T-helper 1 cell treated with Interleukin-12 subunit alpha and Interleukin-12 subunit beta and Interleukin-4 antibody, amounts not matched to agents 30 μg/mL and 1 μg/mL, for 36 hours (primary cell): ENCODE data around the gene KREMEN1.
"Not testable (repeated sequence)": the region's sequence is repeated elsewhere in the genome, so short reads cannot be mapped to it uniquely, and the experiment has no call there.

Experiments
- H3K27ac Mint-ChIP-seq: one replicate; pipeline ENCODE4 v1.8.0; 2021; ENCODE audit warnings: mild to moderate bottlenecking, mixed read lengths
- H3K27me3 Mint-ChIP-seq: one replicate; pipeline ENCODE4 v1.8.0; 2021; ENCODE audit warnings: low read depth, mixed read lengths
- H3K36me3 Mint-ChIP-seq: one replicate; pipeline ENCODE4 v1.8.0; 2021; ENCODE audit warnings: low read depth, mixed read lengths
- H3K4me1 Mint-ChIP-seq: one replicate; pipeline ENCODE4 v1.8.0; 2021; ENCODE audit warnings: low read depth, mixed read lengths
- H3K4me3 Mint-ChIP-seq: one replicate; pipeline ENCODE4 v1.8.0; 2021; ENCODE audit warnings: mild to moderate bottlenecking, moderate library complexity, mixed read lengths
- H3K9me3 Mint-ChIP-seq: one replicate; pipeline ENCODE4 v1.8.0; 2021; ENCODE audit warnings: mixed read lengths

The KREMEN1 gene

DNA sequence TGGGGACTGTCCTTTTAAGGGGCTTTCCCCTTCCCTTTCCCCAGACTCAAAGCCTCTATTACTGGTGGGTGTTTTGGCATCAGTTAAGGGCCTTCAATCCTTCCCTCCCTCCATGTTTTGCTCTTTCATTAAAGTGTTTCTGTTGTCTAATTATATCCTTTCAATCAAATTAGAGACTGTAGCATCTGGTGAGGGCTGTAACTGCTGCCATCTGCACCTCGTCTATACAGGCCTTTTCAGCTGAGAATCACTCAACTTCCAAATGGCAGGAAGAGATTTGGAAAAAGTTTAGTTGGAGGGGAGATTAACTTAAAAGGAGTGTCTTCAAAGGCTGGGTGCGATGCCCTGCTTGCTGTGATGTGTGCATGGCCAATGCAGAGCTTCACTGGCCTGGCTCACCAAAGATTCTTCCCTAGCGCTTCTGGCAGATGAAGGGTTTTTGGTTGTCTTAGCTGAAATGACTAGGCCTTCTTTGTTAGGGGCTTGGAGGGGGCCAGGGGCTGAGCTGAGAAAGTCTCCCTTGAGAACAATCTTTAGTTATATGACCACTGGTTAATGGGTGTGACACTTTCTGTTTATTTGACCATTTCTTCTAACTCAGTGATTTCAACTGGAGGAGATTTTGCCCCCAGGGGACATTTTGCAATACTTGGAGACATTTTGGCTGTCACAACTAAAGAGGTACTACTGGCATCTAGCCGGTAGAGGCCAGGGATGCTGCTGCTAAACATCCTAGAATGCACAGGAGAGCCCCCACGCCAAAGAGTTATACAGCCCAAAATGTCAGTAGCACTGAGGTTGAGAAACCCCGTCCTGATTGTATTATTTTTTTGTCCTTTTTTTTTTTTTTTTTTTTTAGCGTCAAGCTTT is 7.5 kb downstream of the KREMEN1 start:
- H3K4me3 Mint-ChIP-seq, result no peak overlapping the region
- no peaks in the 10 kb centered on the region for H3K36me3 Mint-ChIP-seq
- no peaks in the 10 kb centered on the region for H3K9me3 Mint-ChIP-seq
- H3K4me1 Mint-ChIP-seq, result no peaks in the 10 kb centered on the region
- H3K27ac Mint-ChIP-seq, result no peak overlapping the region
- H3K27me3 Mint-ChIP-seq, result peaks cover 58% of the 10 kb centered on the region

DNA sequence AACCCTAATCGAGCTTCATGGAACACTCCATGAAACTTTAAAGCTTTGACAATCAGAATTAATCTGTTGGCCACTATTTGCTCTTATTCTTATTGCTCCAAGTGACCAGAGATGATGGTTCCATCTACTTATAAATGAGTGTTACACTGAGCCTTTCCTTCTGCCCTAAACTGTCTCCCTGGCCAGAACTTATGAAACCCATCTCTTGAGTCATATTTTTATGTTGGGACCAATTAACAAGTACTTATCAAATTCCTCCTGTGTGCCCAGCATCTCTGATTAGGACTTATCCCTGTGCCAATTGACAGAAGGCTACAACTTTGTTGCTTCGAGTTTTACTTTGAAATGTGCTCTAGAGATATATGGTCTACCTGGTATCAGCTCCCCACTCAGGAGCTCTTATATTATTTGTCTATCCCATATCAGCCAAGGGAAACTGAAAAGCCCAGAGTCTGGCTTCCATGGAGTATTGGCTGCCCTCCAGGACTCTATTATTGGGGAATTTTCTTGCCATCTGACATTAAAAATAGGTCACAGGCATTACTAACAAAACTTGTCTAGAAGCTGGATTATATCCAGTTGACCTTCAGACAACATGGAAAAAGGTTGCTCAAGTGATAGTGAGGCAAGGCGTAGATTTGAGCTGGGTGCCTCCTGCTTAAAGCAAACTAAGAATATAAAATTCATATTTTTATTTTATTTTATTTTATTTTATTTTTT is 8.8 kb downstream of the KREMEN1 start:
- Mint-ChIP-seq H3K4me1 (no peaks in the 10 kb centered on the region), H3K36me3 (no peaks in the 10 kb centered on the region), H3K27me3 (peaks cover 45% of the 10 kb centered on the region), H3K4me3 (no peak overlapping the region), H3K9me3 (no peaks in the 10 kb centered on the region), H3K27ac (no peak overlapping the region)

- Mint-ChIP-seq H3K4me3 (no peak overlapping the region), H3K27me3 (peaks cover 37% of the 10 kb centered on the region), H3K4me1 (no peaks in the 10 kb centered on the region), H3K36me3 (no peaks in the 10 kb centered on the region), H3K27ac (no peak overlapping the region), H3K9me3 (no peaks in the 10 kb centered on the region)
Observed at GRCh38 chr22:29082826-29083545, 10.2 kb downstream of the KREMEN1 start.

- not testable (repeated sequence) for H3K4me1 Mint-ChIP-seq, H3K9me3 Mint-ChIP-seq, H3K27ac Mint-ChIP-seq, H3K4me3 Mint-ChIP-seq, H3K36me3 Mint-ChIP-seq
- H3K27me3 Mint-ChIP-seq, result peaks cover 32% of the 10 kb centered on the region
Observed at GRCh38 chr22:29083576-29083932, 10.7 kb downstream of the KREMEN1 start.

- H3K27ac Mint-ChIP-seq, result no peak overlapping the region
- H3K4me1 Mint-ChIP-seq, result no peaks in the 10 kb centered on the region
- H3K27me3 Mint-ChIP-seq, result peaks cover 31% of the 10 kb centered on the region
- H3K4me3 Mint-ChIP-seq, result no peak overlapping the region
- H3K9me3 Mint-ChIP-seq, result no peaks in the 10 kb centered on the region
- no peaks in the 10 kb centered on the region for H3K36me3 Mint-ChIP-seq
Observed at GRCh38 chr22:29083933-29084591, 11.2 kb downstream of the KREMEN1 start.

DNA sequence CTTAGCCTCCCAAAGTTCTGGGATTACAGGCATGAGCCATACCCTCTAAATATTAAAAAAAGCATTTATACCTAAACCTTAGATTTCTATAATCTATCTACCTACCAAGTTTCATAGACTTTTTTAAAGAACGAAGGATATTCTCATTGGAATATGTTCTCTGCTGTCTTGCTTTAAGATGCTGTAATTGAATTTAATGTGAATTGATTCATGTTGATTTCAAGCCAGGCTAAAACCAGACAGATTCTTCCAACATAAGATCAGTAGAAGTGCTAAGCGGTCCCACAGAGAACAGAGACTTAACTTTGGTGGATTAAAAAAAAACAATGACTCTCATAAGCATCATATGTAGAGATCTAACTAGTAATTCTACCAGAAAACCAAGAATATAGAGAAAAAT is 14.2 kb downstream of the KREMEN1 start:
- H3K4me3 Mint-ChIP-seq, result no peak overlapping the region
- peaks cover 24% of the 10 kb centered on the region for H3K27me3 Mint-ChIP-seq
- H3K27ac Mint-ChIP-seq, result no peak overlapping the region
- H3K9me3 Mint-ChIP-seq, result no peaks in the 10 kb centered on the region
- peaks cover 1% of the 10 kb centered on the region for H3K4me1 Mint-ChIP-seq
- H3K36me3 Mint-ChIP-seq, result no peaks in the 10 kb centered on the region

DNA sequence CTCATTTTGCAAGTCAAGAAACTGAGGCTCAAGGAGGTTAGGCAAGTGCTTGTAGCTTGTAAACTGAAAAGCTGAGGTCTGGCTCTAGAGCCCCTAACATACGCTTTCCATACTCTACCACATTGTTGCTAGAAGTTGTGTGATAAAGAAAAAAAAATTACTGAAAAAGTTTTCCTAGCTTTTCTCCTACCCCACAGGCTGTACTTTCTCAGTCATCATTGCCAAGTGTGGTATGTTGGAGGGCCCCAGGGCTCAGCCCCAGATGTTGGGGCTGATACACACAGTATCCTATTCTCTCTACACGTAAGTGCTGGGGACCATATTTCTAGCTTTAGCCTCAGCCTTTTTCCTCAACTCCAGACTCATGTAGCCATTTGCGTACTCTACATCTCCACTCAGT is 16.0 kb downstream of the KREMEN1 start:
- no peak overlapping the region for H3K4me3 Mint-ChIP-seq
- peaks cover 1% of the 10 kb centered on the region for H3K4me1 Mint-ChIP-seq
- H3K27me3 Mint-ChIP-seq, result peaks cover 25% of the 10 kb centered on the region
- no peaks in the 10 kb centered on the region for H3K9me3 Mint-ChIP-seq
- no peak overlapping the region for H3K27ac Mint-ChIP-seq
- no peaks in the 10 kb centered on the region for H3K36me3 Mint-ChIP-seq

- H3K36me3 Mint-ChIP-seq, result no peaks in the 10 kb centered on the region
- H3K4me3 Mint-ChIP-seq, result no peak overlapping the region
- no peaks in the 10 kb centered on the region for H3K9me3 Mint-ChIP-seq
- no peak overlapping the region for H3K27ac Mint-ChIP-seq
- peaks cover 1% of the 10 kb centered on the region for H3K4me1 Mint-ChIP-seq
- H3K27me3 Mint-ChIP-seq, result peaks cover 25% of the 10 kb centered on the region
Observed at GRCh38 chr22:29089507-29089906, 16.7 kb downstream of the KREMEN1 start.

- Mint-ChIP-seq H3K9me3 (no peaks in the 10 kb centered on the region), H3K4me3 (no peak overlapping the region), H3K4me1 (peaks cover 1% of the 10 kb centered on the region), H3K36me3 (no peaks in the 10 kb centered on the region), H3K27me3 (peaks cover 25% of the 10 kb centered on the region), H3K27ac (no peak overlapping the region)
Observed at GRCh38 chr22:29090039-29090438, 17.2 kb downstream of the KREMEN1 start.

GRCh38 chr22:29092243-29092642 is 19.4 kb downstream of the KREMEN1 start:
- no peaks in the 10 kb centered on the region for H3K36me3 Mint-ChIP-seq
- peaks cover 1% of the 10 kb centered on the region for H3K4me1 Mint-ChIP-seq
- H3K9me3 Mint-ChIP-seq, result no peaks in the 10 kb centered on the region
- peaks cover 22% of the 10 kb centered on the region for H3K27me3 Mint-ChIP-seq
- no peak overlapping the region for H3K4me3 Mint-ChIP-seq
- no peak overlapping the region for H3K27ac Mint-ChIP-seq

GRCh38 chr22:29093030-29093429 is 20.2 kb downstream of the KREMEN1 start:
- no peaks in the 10 kb centered on the region for H3K9me3 Mint-ChIP-seq
- no peaks in the 10 kb centered on the region for H3K36me3 Mint-ChIP-seq
- H3K4me3 Mint-ChIP-seq, result no peak overlapping the region
- peaks cover 22% of the 10 kb centered on the region for H3K27me3 Mint-ChIP-seq
- peaks cover 1% of the 10 kb centered on the region for H3K4me1 Mint-ChIP-seq
- H3K27ac Mint-ChIP-seq, result no peak overlapping the region

- H3K4me1 Mint-ChIP-seq, result peaks cover 1% of the 10 kb centered on the region
- H3K27ac Mint-ChIP-seq, result no peak overlapping the region
- no peaks in the 10 kb centered on the region for H3K36me3 Mint-ChIP-seq
- no peaks in the 10 kb centered on the region for H3K9me3 Mint-ChIP-seq
- H3K4me3 Mint-ChIP-seq, result no peak overlapping the region
- H3K27me3 Mint-ChIP-seq, result peaks cover 21% of the 10 kb centered on the region
Observed at GRCh38 chr22:29093501-29094300, 20.9 kb downstream of the KREMEN1 start.

DNA sequence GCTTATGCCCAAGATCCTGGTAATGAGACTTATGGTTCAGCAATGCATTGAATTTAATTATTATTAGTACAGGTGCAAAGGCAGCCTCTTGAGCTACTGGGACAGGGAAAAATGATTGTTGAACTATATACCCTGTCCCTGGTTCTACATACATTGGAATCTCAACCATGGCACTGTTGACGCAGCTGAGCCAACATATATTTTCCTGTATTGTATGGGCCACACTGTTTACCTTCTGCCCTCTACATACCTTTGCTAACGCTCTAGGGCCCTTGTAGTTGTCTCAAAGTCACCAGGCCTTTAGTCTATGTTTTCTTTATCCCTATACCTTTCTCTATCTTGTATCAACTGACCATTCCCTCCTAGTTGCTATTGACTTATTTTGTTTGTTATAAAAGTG is 22.6 kb downstream of the KREMEN1 start:
- Mint-ChIP-seq H3K4me3 (no peak overlapping the region), H3K4me1 (peaks cover 1% of the 10 kb centered on the region), H3K9me3 (no peaks in the 10 kb centered on the region), H3K27ac (no peak overlapping the region), H3K27me3 (peaks cover 8% of the 10 kb centered on the region), H3K36me3 (no peaks in the 10 kb centered on the region)
